Measurements from ENCODE around the gene CNGB1. TPM values are rescaled to one million over a fixed set of nuclear protein-coding genes. Genes with fewer than 3 reads are reported as not detected.

The CNGB1 gene
- total RNA-seq, 2 experiments from 2014 or later = not detected

GRCh38 chr16:57871456-57871855 lies 99.5 kb downstream of the CNGB1 start:
- no peak overlapping the region for H3K27ac Mint-ChIP-seq
- Histone ChIP-seq H3K27me3 (ENCODE audit: control insufficient read depth in 1 of 2, insufficient read depth in 2 of 2, low read length in 2 of 2) (peaks cover 5 to 9% of the 10 kb centered on the region in 2 experiments), H3K36me3 (ENCODE audit: insufficient read depth, low read length) (no peaks in the 10 kb centered on the region), H3K27ac (ENCODE audit: low read depth in 1 of 2, low read length in 2 of 2) (no peak overlapping the region), H3K4me3 (ENCODE audit: low read length) (no peak overlapping the region), H3K4me1 (ENCODE audit: insufficient read depth, low read length) (no peaks in the 10 kb centered on the region), H3K9me3 (ENCODE audit: control insufficient read depth in 1 of 2, insufficient read depth in 1 of 2, low read length in 2 of 2) (no peaks in the 10 kb centered on the region)
- peaks cover 19% of the 10 kb centered on the region for H3K27me3 Mint-ChIP-seq
- intact Hi-C loops (cut with DNase I, micrococcal nuclease) = no loop called here
- ATAC-seq (ENCODE audit: poor library complexity) (no peak), DNase-seq (no peak)
- no peaks in the 10 kb centered on the region for H3K9me3 Mint-ChIP-seq
- ChIA-PET POLR2A (no interaction called here), CTCF (interaction anchor here (0.7 kb wide), 1 partner anchor 1748 kb away, joined by 6 read pairs; no protein-coding TSS in a partner anchor)
- no peak overlapping the region for H3K4me3 Mint-ChIP-seq
- no peaks in the 10 kb centered on the region for H3K4me1 Mint-ChIP-seq (ENCODE audit: low read depth)
- H3K36me3 Mint-ChIP-seq (ENCODE audit: low read depth) = no peaks in the 10 kb centered on the region
- TF ChIP-seq CTCF (IDR thresholded peaks at IDR 0.05) = no peak

- Mint-ChIP-seq H3K4me3 (no peak overlapping the region), H3K27me3 (peaks cover 15% of the 10 kb centered on the region)
These were observed 100.0 kb downstream of the CNGB1 start for GRCh38 chr16:57870753-57871454.

DNA sequence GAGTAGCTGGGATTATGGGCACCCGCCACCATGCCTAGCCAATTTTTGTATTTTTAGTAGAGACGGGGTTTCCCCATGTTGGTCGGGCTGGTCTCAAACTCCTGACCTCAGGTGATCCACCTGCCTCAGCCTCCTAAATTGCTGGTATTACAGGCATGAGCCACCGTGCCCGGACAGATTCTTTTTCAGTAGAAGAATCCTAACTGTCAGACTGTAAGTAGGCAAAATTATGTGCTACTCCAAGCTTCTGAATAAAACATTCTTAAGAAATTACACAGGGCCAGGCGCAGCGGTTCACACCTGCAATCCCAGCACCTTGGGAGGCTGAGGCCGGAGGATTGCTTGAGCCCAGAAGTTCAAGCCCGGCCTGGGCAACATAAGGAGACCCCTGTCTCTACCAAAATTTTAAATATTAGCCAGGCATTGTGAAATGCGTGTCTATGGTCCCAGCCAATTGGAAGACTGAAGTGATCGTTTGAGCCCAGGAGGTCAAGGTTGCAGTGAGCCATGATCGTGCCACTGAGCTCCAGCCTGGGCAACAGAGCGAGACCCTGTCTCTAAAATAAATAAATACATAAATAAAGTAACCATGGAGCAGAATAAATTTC lies 101.9 kb downstream of the CNGB1 start:
- intact Hi-C loops (cut with DNase I, micrococcal nuclease) = loop anchor here in 1 of 2 experiments (10.0 kb wide), 1 partner anchor 114 kb away; no protein-coding TSS in a partner anchor
- ATAC-seq (ENCODE audit: poor library complexity) (no peak), DNase-seq (no peak)
- Mint-ChIP-seq H3K36me3 (ENCODE audit: low read depth) (no peaks in the 10 kb centered on the region), H3K27me3 (peaks cover 19% of the 10 kb centered on the region), H3K4me1 (ENCODE audit: low read depth) (no peaks in the 10 kb centered on the region), H3K27ac (no peak overlapping the region), H3K4me3 (no peak overlapping the region), H3K9me3 (no peaks in the 10 kb centered on the region)
- TF ChIP-seq CTCF (IDR thresholded peaks at IDR 0.05) = no peak
- Histone ChIP-seq H3K27ac (ENCODE audit: low read depth in 1 of 2, low read length in 2 of 2) (no peak overlapping the region), H3K9me3 (ENCODE audit: control insufficient read depth in 1 of 2, insufficient read depth in 1 of 2, low read length in 2 of 2) (no peaks in the 10 kb centered on the region), H3K36me3 (ENCODE audit: insufficient read depth, low read length) (no peaks in the 10 kb centered on the region), H3K27me3 (ENCODE audit: control insufficient read depth in 1 of 2, insufficient read depth in 2 of 2, low read length in 2 of 2) (peaks cover 5 to 9% of the 10 kb centered on the region in 2 experiments), H3K4me3 (ENCODE audit: low read length) (no peak overlapping the region), H3K4me1 (ENCODE audit: insufficient read depth, low read length) (no peaks in the 10 kb centered on the region)
- POLR2A ChIA-PET = no interaction called here
- CTCF ChIA-PET = no interaction called here

More at GRCh38 chr16:57870753-57871454, 100.0 kb downstream of the CNGB1 start:
- Mint-ChIP-seq H3K27ac (no peak overlapping the region), H3K4me1 (ENCODE audit: low read depth) (no peaks in the 10 kb centered on the region), H3K36me3 (ENCODE audit: low read depth) (no peaks in the 10 kb centered on the region), H3K9me3 (no peaks in the 10 kb centered on the region)
- DNase-seq (no peak), ATAC-seq (ENCODE audit: poor library complexity) (no peak)
- intact Hi-C loops (cut with DNase I, micrococcal nuclease) = no loop called here
- H3K4me1 ChIP-seq (ENCODE audit: insufficient read depth, low read length) = no peaks in the 10 kb centered on the region
- no peaks in the 10 kb centered on the region for H3K9me3 ChIP-seq (ENCODE audit: control insufficient read depth in 1 of 2, insufficient read depth in 1 of 2, low read length in 2 of 2)
- no peak overlapping the region for H3K4me3 ChIP-seq (ENCODE audit: low read length)
- H3K36me3 ChIP-seq (ENCODE audit: insufficient read depth, low read length) = no peaks in the 10 kb centered on the region
- POLR2A ChIA-PET = no interaction called here
- no peak for TF ChIP-seq CTCF (IDR thresholded peaks at IDR 0.05)
- no peak overlapping the region for H3K27ac ChIP-seq (ENCODE audit: low read depth in 1 of 2, low read length in 2 of 2)
- H3K27me3 ChIP-seq (ENCODE audit: control insufficient read depth in 1 of 2, insufficient read depth in 2 of 2, low read length in 2 of 2) = peaks cover 5 to 9% of the 10 kb centered on the region in 2 experiments
- CTCF ChIA-PET = no interaction called here
